Globus pallidus (tissue), 1 donor: ENCODE data around the gene UCKL1.
"Not testable (repeated sequence)": the region's sequence is repeated elsewhere in the genome, so short reads cannot be mapped to it uniquely, and the experiment has no call there.

Experiments used
- DNase-seq: peaks from one replicate; pipeline ENCODE4 v3.0.0-alpha.2; 2015; ENCODE audit warnings: low spot score

The UCKL1 gene

DNA sequence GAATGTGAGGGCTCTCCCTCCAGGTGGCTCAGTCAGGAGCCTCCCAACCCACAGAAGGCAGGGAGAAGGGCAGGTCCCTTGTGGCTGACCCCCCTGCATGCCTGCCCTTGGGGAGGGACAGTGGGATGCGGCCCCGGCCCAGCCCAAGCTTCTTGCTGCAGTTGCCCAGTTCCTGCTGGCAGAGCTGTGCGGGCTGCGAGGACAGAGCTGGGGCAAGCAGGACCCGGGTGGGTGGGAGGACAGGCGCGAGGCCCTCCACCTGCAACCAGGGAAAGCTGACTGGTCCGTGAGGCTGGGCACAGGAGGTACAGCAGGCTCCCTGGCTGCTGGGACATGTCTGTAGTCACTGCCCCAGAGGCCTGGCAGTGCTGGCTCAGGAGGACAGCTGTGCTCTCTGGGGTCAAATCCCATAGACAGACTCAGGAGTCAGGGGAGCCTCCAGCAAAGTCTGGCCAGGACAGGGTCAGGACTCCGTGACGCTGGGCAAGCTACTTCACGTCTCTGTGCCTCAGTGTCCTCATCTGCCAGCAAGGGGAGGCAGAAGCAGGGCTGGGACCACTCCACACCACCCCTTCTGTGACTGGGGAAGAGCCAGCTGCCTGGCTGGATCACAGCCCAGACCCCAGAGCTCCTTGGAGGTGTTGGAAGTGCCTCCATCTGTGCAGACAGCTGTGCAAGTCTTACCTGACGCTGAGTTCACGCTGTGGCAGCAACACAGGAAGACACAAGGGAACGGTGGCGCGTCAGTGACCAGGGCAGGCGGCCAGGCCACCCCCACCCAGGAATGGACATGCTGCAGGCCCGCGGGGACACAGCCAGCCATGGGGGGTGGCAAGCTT, 13.0 kb downstream of the UCKL1 start:
- no peak for DNase-seq

DNA sequence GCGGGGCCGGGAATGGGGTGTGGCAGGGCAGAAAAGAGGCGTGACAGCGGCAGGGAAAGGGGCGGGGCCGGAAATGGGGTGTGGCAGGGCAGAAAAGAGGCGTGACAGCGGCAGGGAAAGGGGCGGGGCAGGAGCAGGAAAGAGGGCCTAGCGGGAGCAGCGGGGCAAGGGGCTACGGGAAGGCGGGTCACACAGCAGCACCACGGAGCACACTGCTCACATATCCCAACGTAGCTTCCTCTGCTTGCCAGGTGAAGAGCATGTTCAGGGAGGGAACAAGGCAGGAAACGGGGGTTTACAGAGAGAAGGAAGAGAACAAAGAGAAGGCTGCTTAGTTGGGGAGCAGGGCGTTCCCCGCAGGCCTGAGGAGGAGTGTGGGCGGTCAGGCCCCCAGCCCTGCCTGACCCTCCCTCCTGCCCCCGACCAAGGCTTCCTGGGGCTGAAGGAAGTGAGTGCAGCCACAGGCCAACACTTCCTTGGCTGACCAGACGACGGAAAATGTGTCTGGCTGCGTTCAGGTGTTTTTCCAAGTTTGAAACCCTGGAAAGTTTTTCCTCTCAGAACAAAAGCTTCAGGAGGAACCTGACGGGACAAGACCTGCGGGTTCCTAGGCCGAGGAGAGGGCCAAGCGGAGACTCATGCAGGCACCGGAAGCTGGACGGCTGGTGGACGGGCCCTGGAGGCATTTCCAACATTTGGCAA, 13.8 kb downstream of the UCKL1 start:
- no peak for DNase-seq

DNA sequence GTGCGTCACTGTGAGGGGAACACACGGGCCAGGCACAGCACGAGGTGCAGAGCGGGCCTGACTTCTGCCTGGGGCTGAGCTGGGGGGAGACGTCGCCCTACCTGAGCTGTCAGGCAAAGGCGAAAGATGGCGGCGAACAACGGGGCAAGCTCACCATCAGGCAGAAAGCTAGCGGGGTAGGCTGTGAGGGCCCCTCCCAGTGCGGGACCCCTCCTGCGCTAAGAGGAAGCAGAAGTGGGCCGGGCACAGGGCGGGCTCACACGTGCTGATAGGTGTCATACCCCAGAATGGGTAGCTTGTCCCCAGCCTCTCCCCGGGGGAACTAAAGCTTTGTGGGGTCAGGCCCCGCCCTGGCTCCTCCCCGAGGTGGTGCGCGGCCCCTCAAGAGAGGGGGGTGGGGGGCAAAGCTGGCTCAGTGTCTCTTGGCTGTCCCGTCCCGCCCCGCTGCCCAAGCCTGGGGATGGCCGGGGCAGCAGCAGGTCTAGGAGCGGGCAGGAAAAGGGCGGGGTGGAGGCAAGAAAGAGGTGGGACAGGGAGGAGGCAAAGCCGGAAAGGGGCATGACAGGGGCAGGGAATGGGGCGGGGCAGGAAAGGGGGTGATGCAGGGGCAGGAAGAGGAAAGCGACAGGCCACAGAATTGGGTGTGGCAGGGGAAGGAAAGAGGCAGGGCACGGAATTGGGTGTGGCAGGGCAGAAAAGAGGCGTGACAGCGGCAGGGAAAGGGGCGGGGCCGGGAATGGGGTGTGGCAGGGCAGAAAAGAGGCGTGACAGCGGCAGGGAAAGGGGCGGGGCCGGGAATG, 14.7 kb downstream of the UCKL1 start:
- DNase-seq: no peak

DNA sequence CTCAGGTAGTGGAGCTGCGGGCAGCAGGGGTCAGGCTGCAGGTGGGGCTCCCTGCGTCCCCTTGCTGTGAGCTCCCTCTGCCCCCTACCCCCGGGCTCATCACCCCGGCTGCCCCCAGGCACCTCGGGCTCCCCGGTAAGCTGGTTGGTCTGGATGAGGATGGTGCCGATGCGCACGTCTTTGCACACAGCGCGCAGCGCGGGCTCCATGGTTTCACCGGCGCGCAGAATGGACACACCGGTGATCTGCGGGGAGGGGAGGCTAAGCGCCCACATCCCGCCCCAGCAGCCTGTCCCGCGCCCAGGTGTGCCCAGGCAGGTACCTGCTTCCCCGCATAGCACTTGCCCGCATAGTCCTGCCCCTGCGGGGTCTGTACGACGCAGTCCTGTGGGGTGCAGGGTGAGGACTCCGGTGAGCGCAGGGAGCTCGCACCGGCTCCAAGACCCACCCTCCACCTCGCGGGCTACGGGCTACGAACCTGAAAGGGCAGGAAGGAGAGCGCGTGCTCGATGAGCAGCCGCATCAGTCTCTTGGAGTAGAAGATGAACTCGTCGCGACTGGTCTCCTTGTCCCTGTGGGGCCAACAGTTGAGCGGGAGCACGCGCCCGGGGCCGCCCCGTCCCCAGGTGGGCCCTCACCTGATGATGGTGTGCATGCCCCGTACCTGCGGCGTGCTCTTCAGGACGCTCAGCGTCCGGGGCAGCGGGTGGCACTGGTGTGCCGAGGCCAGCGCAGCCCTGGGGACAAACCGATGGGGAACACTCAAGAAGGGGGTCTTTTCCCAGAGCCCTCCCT, 15.5 kb downstream of the UCKL1 start:
- no peak for DNase-seq

DNA sequence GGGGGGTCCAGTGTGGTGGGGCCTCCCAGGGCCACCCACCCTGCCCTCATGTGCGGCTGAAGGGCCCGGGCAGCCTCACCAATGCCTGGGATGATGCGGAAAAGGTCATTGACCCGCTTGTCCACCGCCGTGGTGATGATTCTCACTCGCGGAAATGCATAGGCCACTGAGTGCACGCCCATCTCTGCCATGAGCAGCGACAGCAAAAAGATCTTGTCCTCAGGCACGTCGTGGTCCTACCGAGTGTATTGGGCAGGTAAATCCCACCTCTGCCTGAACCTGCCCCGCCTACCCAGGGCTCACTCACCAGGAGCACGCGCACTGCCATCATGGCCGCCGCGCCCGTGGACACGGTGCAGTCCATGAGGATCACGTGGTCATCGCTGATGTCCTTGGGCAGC, 16.1 kb downstream of the UCKL1 start:
- DNase-seq: no peak

DNA sequence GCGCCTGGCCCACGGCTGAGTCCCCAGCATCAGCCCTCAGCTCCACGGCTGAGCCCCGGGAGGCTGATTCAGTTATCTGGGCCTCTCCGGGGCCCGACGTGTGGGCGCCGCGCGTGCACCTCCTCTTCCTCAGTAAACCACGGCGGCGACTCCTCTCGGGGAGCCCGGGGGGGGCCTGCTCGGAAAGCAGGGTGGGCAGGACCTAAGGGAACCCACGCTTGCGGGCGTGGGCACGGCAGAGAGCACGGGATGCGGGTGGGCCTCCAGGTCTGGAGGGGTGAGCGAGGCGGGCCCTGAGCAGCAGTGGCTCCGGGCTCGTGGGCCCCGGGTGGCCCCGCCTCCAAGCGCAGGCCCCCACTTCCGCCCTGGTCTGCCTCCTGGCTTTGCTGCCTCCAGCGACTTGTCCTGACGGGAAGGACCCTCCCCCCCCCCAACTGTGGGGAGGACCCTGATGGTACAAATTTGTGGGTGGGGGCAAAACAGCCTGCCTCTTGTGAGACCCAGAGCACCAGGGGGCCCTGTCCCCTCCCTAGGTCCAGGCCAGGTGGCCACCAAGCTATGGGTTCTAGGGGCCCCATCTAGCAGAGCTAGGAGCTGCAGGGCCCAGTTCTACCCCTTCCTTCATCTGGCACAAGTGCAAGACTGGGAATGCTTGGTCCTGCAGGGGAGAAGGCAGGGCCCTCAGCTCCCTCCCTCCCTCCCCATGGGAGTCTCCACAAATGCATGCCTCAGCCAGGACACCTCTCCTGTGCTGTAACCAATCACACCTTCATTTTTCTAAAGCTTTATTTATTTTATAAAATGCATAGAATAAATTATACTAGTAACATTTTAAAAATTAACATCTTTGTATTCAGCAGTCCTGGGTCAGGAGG, 16.9 kb downstream of the UCKL1 start:
- DNase-seq: no peak

DNA sequence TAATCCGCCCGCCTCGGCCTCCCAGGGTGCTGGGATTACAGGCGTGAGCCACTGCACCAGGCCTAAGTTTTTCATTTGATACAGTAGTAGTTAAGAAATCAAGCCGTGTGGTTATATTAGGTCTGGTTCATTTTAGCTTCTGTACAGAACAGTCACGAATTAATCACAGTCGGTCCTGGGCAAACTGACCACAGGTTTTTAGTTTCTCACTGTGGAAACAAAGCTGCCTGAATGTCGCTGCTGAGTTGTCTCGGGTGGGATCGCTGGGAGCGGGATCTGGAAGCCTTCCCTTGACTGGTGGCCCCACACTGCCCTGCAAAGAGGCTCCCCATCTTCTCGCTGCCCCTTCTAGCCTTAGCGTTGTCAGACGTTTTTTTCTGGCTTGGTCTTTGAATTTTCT, 18.6 kb downstream of the UCKL1 start:
- no peak for DNase-seq

DNA sequence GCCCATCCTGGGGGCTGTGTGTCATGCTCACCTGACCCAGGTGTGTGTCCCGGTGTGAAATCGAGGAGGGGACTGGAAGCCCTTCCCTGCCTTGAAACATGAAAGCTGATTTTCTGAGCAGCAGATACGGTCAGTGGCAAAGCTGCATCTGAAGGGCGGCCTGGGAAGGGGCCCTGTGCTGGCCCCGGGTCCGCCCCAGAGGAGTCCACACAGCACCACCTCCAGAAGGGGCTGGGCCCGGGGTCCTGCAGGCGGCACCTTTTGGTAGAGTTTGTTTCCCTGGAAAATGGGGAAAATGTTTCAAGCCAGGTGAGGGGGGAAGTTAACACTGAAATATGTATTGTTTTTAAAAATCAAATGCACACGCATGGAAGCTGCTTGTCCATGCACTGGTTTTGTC, 20.8 kb downstream of the UCKL1 start:
- DNase-seq: no peak

DNA sequence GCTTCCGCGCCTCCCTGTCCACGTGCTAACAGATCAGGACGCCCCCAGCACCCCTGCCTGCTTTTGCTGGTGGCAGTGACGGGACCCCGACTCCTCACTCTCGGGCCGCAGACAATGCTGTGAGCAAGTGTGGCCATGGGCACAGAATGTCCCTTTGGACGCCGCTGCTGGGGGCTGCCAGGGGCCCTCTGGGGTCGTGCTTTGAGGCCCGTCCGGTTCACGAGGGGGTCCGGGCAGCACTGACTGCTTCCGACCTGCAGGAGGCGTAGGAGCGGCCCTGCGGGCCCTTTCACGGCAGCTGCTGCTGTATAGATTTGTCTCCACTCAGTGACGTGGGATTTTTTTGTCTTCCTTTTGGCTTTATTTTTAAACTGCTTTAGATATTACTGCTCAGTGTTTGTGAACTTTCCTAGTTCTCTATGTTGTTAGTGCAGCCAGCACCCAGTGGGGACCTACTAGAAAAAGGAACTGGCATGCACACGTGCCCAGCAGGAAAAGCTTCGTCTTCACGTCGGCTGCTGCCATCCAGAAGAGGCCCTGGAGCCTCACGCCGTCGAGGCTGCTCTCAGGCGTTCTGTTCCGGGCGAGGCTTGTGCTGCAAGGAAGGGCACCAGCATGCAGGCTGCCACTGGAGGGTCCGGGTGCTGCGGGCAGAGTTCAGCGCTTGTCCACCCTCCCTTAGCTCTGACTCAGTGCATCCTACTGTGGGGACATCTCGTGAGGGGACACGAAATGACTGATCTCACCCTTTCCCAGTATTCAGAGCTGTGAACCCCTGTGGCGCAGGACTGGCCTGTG, 21.7 kb downstream of the UCKL1 start:
- no peak for DNase-seq

DNA sequence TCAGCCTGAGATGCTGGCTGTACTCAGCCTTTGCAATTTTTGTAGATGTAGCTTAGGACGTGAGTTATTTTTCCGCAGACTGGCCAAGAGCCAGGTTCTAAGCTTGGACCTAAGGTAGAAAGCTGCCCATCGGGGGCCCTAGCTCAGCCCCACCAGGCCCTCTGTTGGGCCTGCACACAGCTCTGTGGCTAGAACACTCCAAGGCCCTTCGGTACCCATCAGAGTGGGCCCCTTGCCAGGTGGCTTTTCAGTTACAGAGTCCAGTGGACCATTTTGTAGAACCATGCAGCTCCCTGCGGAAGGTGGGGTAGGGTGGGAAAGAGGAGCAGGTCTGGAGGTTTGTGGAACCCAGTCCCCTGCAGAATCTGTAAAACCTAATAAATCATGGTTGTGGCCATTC, 22.6 kb downstream of the UCKL1 start:
- no peak for DNase-seq

DNA sequence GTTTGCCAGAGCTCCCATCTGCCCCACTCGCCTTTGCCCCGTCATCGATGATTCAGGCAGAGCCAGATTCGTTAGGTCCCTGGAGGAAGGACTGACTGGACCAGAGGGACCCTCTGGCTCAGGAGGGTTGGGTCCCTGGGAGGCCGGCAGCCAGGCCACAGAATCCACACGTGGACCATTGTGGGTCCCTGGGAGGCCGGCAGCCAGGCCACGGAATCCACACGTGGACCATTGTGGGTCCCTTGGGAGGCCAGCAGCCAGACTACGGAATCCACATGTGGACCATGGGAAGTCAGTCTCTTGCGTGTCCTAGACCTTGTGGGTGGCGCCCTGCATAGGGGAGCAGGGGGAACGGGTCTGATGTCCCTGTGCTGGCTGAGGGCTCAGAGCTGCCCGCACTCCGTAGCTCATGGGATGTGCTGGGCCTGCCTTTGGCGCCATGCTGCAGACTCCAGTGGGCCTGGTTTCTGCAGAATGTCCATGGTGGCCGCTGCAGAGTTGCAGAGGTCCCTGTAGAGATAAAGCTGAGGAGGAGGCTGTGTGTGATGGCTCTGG, 23.5 kb downstream of the UCKL1 start:
- no peak for DNase-seq

DNA sequence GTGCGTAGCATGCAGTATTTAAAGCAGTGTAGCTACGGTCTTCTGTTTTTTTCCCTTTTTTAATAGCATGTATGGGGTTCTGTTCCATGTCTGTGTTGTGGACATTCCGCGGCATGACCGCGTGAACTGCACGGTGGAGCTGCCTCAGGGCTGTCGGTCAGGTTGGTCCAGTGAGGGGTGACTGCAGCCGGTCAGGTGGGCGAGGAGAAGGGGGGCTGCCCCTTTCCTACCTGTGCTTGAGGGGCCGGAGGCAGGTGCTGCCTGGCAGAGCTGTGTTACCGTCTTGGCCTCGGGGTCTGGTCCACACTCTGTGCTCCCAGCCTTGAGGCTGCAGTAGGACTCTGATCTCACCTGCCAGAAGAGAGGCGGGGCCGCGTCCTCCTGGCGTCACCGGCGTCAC, 24.5 kb downstream of the UCKL1 start:
- DNase-seq: no peak

DNA sequence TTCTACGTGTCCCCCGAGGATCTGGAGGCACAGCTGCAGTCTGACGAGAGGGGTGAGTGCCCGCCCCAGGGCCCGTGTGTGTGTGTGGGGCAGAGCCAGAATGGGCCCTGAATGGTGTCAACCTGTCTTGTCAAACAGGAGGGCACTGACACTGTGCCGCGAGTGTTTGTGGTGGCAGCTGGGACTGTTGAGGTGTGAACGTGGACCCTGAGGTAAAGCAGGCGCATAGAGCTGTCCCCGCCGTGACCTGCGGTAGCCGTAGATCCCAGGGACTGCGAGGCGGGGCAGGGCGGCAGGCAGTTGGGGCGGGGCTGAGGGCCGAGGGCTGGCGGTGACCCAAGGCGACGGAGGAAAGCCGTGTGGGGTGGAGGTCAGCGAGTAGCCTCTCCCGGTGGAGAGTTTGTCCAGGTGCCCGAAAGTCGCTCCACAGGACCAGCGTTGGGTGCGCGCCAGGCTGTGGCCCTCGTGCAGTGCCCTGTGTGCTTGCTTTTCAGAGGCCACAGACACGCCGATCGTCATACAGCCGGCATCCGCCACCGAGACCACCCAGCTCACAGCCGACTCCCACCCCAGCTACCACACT, 25.2 kb downstream of the UCKL1 start:
- DNase-seq: no peak

DNA sequence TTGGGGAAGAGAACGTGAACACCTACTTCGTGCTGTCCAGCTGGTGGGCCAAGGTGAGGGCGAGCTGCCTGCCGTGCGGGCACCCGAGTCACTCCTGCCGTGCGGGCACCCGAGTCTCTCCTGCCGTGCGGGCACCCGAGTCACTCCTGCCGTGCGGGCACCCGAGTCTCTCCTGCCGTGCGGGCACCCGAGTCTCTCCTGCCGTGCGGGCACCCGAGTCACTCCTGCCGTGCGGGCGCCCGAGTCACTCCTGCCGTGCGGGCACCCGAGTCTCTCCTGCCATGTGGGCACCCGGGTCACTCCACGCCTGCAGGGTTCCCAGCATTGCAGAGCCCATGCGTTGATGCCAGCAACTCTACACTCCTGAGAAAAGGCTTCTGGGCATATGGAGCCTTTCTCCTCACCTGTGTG, 26.7 kb downstream of the UCKL1 start:
- not testable (repeated sequence) for DNase-seq

DNA sequence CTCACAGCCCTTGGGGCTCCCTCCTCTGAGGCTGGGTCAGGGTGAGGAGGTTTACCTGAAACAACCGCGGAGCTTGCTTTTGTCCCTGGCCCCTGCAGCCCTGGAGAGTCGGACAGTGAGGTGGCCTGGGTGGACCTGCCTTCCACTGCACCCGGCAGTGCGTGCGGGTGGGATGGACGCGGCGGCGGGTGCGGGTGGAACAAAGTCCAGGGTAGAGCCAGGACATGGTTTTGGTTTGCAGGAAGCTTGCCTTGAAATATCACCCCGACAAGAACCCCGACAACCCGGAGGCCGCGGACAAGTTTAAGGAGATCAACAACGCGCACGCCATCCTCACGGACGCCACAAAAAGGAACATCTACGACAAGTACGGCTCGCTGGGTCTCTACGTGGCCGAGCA, 27.1 kb downstream of the UCKL1 start:
- DNase-seq: no peak

DNA sequence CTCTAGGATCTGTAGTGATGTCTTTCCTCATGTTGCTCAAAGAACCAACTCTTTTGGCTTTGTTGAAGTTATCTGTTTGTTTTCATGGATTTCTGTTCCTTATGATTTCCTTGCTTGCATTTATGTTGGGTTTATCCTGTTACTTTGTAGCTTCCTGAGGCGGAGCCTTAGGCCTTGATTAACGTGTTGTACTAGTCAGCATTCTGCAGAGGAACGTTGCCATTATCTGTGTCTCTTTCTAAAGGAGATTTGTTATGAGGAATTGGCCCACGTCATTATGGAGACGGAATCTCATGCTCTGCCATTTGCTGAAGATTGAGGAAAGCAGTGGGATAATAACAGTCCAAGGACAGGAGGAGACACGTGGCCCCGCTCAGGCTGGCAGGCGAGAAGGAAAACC, 29.9 kb downstream of the UCKL1 start:
- DNase-seq: no peak

DNA sequence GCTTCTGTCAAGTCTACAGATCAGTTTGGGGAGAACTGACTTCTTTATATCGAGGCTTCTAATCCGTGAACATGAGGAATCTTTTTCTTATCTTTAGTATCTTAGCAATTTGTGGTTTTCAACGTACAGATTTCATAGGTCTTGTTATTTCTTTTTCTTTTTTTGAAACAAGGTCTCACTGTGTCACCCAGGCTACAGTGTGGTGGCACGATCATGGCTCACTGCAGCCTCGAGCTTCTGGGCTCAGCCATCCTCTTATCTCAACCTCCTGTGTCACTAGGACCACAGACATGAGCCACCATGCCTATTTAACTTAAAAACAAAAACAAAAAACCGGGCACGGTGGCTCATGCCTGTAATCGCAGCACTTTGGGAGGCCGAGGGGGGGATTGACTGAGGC, 32.0 kb downstream of the UCKL1 start:
- no peak for DNase-seq

DNA sequence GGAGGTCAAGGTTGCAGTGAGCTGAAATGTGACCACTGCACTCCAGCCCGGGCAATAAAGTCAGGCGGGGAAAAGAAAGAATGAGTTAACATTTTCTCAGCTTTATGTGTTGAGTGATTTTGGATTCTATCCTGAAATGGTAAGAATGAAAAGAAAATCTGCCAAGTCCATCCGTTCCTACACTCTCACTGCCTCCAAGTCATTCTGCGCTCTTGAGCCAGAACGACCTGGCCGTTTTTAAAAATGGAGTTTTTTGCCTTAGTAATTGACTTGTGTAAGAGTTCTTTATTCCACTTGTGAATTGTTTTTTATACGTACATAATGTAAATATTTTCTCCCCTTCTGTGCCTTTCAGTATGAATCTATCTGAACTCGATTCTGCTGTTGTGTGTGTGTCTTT, 32.6 kb downstream of the UCKL1 start:
- no peak for DNase-seq

DNA sequence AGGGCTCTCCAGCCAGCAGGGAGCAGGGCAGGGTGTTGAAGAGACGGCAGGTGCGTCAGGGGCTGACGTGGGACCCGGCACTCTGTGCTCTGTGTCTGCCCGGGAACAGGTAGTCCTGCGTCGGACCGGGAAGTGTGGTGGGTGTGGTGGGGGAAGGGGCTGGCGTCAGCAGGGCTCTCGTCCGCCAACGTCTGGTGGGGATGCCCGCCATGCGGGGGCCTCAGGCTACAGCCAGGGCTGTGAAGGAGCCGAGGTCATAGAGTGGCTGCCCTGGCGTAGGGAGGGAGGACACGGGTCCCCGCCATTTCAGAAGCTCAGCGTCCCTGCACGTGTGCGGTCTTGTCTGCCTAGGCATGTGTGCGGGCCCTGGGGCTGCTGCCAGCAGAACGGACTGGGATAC, 36.0 kb downstream of the UCKL1 start:
- DNase-seq: no peak
